Measurements from ENCODE around the gene H6PD.

Gene H6PD

GRCh38 chr1:9207715-9208114, 26.9 kb upstream of the H6PD start:
- DNase-seq: no peak

- no peak for DNase-seq
These were observed 23.2 kb upstream of the H6PD start for GRCh38 chr1:9211291-9211811.

GRCh38 chr1:9212735-9213134, 21.8 kb upstream of the H6PD start:
- DNase-seq: no peak

DNA sequence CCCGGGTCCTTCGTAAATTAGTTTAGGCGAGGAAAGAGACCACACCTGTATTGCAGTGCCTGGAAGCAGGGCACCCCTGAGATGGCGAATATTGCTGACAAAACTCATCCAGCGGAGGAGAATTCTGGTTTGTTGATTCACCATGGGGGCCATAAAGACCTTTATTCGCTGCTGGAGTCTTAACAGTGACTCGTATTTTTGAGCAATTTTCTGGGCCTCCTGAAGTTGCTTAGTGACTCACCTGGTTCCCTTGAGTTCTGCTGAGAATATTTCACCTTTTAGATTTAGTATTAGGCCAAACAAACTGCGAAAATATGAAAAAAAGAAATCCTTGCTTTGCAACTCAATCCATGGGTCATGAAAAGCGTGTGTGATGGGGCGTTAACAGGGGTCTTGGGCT, 20.6 kb upstream of the H6PD start:
- DNase-seq: no peak

GRCh38 chr1:9218917-9219316, 15.7 kb upstream of the H6PD start:
- no peak for DNase-seq

- no peak for DNase-seq
These were observed 11.5 kb upstream of the H6PD start for GRCh38 chr1:9222846-9223625.

- DNase-seq: no peak
These were observed 9.7 kb upstream of the H6PD start for GRCh38 chr1:9224664-9225410.

DNA sequence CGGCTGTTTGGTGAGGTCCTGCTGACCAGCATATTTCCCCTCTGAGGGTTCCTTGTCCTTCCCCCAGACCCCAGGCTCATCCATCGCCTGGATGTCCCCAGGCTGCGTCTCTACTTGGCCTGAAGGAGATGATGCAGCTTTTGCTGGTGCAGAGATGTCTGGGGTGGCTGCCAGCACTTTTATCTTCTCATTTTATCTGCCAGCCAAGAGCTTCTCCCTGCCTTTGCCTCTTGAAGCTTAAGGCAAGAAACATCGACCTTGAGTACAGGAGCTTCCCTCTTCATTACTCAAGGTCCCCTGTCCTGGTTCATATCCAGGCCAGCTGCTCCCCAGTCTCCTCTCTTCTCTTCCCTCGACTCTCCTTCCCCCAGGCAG, 9.2 kb upstream of the H6PD start:
- no peak for DNase-seq

GRCh38 chr1:9228609-9229008, 6.0 kb upstream of the H6PD start:
- no peak for DNase-seq

DNA sequence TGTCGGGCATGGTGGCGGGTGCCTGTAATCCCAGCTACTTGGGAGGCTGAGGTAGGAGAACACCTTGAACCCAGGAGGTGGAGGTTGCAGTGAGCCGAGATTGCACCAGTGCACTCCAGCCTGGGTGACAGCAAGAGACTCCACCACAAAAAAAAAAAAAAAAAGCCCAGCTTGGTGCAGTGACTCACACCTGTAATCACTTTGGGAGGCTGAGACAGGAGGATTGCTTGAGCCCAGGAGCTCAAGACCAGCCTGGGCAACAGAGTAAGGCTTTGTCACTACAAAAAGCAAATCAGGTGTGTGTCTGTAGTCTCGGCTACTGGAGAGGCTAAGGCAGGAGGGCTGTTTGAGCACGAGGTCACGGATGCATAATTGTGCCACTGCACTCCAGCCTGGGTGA, 5.0 kb upstream of the H6PD start:
- no peak for DNase-seq

GRCh38 chr1:9230869-9231533, 3.6 kb upstream of the H6PD start:
- no peak for DNase-seq

GRCh38 chr1:9231648-9232332, 2.8 kb upstream of the H6PD start:
- DNase-seq: no peak

GRCh38 chr1:9233241-9233941, 1.2 kb upstream of the H6PD start:
- no peak for DNase-seq

DNA sequence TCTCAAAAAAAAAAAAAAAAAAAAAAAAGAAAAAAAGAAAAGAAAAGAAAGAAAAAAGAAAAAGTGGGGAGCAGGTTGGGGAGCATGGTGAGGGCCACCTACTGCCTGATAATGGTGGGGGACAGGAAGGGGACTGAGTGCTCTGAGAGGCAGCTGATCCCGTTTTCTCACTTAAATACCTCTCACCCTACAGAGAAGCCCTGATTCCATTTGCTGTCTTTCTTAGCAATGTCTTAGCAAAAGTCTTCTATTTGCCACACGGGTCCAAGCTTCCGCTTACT, 692 bp upstream of the H6PD start:
- no peak for DNase-seq

- DNase-seq: peak; percentile 7
These were observed 504 bp downstream of the H6PD start for GRCh38 chr1:9235096-9235459.

GRCh38 chr1:9235560-9235959, 986 bp downstream of the H6PD start:
- DNase-seq: no peak

DNA sequence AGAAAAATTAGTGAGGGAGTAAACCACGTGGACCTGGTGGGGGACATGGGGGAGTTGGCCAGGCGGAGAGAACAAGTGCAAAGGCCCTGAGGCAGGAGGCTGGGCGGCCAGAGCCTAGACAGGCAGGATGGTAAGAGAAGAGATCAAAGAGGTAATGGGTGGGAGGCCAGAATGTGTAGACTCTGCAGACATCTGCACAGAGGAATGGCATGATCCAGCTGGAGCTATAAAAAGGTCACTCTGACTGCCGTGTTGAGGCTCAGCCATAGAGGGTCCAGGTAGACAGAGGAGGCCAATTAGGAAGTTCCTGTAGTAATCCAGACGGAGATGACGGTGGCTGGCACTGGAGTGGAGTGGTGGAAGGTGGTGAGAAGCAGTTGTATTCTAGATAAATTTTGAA, 3.6 kb downstream of the H6PD start:
- no peak for DNase-seq

DNA sequence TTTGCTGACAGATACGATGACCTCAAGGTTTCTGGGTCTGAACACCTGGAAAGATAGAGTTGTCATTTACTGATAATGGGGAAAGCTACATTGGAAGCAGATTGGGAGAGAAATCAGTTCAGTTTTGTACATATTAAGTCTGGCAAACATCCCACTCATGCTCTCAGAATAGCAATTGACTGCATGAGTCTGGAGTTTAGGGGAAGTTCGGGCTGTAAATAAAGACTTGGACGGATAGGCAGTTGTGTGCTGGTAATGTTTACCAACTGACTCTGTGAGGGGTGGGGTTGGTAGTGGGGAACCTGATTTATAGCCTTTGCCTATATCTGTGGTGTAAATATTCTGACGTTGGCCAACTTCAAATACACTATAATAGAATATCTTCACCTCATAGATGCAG, 4.0 kb downstream of the H6PD start:
- DNase-seq: no peak

DNA sequence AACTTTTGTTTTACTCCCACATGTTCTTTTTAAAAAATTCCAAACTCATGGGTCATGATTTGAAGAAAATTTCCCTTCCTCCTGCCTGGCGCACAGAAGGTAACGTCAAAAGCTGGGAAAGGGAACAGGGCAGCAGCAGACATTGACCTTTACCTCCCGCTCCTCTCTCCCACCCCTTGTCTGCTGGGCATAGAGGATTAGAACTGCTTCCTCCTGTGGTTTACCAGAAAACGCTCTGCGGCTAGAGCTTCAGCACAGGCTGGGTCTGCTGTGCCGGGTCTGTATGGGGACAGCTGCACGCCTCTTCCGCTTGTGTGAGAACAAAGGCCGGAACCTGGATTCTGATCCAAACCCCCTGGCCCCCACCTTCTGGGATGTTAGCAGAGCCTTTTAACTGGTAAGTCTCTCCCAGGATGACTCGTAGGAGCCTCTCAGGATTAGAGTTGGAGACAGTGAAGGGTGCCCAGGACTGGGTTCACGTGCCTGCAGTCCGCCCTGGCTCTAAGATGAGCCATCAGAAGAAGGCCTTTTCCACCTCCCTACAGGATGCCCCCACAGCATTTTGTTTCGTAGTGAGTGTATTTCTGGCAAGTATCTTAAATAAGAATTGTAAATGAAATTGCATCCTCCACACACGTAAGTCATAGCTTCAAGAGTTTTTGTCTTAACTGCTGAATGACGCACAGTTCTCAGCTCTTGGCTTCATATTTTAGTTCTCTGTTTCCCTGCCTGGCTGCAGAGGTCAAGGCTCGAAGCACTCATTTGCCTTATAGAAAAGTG, 5.2 kb downstream of the H6PD start:
- DNase-seq: no peak

GRCh38 chr1:9240914-9241820, 6.6 kb downstream of the H6PD start:
- no peak for DNase-seq

- DNase-seq: no peak
These were observed 7.3 kb downstream of the H6PD start for GRCh38 chr1:9241891-9242290.
